K562 (cell line): ENCODE results near the gene ADAT3. TPM values are rescaled to one million over a fixed set of nuclear protein-coding genes. Genes with fewer than 3 reads are reported as not detected.

ENCODE experiments used
- BACH1 ChIP-seq: fragments of 200-800 bp; sonication (Bioruptor generic); IDR thresholded peaks from 2 replicates; pipeline ENCODE4 v1.6.1; 2016; ENCODE audit warnings: missing genetic modification characterization, missing compliant biosample characterization
- BCL6 ChIP-seq: fragments of 250-450 bp; sonication (Bioruptor Pico); IDR thresholded peaks from 2 replicates; pipeline ENCODE4 v1.4.0; 2020
- CBX5 ChIP-seq: IDR thresholded peaks from 2 replicates; pipeline ENCODE4 v1.6.1; 2014; ENCODE audit warnings: low read depth, borderline replicate concordance
- CHD1 ChIP-seq: fragments of 200-600 bp; sonication (generic); IDR thresholded peaks from one replicate; pipeline ENCODE4 v1.6.1; 2012; ENCODE audit warnings: mild to moderate bottlenecking, moderate library complexity, low read length, inconsistent platforms
- DMBX1 ChIP-seq: fragments of 250-450 bp; sonication (Bioruptor Pico); IDR thresholded peaks from 2 replicates; pipeline ENCODE4 v1.8.0; 2022; ENCODE audit warnings: inconsistent platforms, mild to moderate bottlenecking, moderate library complexity, borderline replicate concordance
- HNRNPLL ChIP-seq: fragments of 200-400 bp; formaldehyde crosslinking; IDR thresholded peaks from 2 replicates; pipeline ENCODE4 v1.6.1; 2017; ENCODE audit warnings: low read length, low read depth, mild to moderate bottlenecking; ENCODE audit not compliant: poor library complexity, severe bottlenecking
- KAT2B ChIP-seq: IDR thresholded peaks from one replicate; pipeline ENCODE4 v1.6.1; 2012; ENCODE audit warnings: low read depth, mild to moderate bottlenecking, control low read depth, inconsistent platforms, low read length, moderate library complexity
- NFYB ChIP-seq: IDR thresholded peaks from 2 replicates; pipeline ENCODE4 v1.6.1; 2011; ENCODE audit warnings: mild to moderate bottlenecking, moderate library complexity; ENCODE audit not compliant: insufficient read length; ENCODE audit errors: extremely low read depth
- NONO ChIP-seq, 2 experiments: fragments of 200-400 bp in 1 of 2; fragments of 450-650 bp in 1 of 2; formaldehyde crosslinking in 1 of 2; IDR thresholded peaks; 2 replicates each; pipeline ENCODE4 v1.6.1; 2017; ENCODE audit warnings: low read depth in 2 of 2, mild to moderate bottlenecking in 2 of 2, moderate library complexity in 2 of 2, low read length in 1 of 2
- PHB ChIP-seq: fragments of 250-450 bp; sonication (Bioruptor Pico); IDR thresholded peaks from 2 replicates; pipeline ENCODE4 v1.5.0; 2021
- PHF21A ChIP-seq: fragments of 450-650 bp; IDR thresholded peaks from 2 replicates; pipeline ENCODE4 v1.6.1; 2017; ENCODE audit warnings: low read depth, borderline replicate concordance
- SIRT6 ChIP-seq: IDR thresholded peaks from one replicate; pipeline ENCODE4 v1.6.1; 2012; ENCODE audit warnings: low read depth, mild to moderate bottlenecking, control low read depth, inconsistent platforms, low read length, moderate library complexity
- SMARCA5 ChIP-seq: fragments of 450-650 bp; IDR thresholded peaks from 2 replicates; pipeline ENCODE4 v1.6.1; 2016
- SP2 ChIP-seq: IDR thresholded peaks from 2 replicates; pipeline ENCODE4 v1.6.1; 2011; ENCODE audit warnings: mild to moderate bottlenecking, low read depth, low read length, moderate library complexity; ENCODE audit not compliant: poor library complexity, severe bottlenecking; ENCODE audit errors: extremely low read depth
- SPI1 ChIP-seq: IDR thresholded peaks from 2 replicates; pipeline ENCODE4 v1.6.1; 2011; ENCODE audit warnings: low read depth, low read length, control low read depth, borderline replicate concordance
- SRSF7 ChIP-seq: fragments of 200-400 bp; formaldehyde crosslinking; optimal IDR thresholded peaks from 2 replicates; pipeline ENCODE3; 2017; ENCODE audit warnings: mild to moderate bottlenecking, low read depth, low read length
- TAF9B ChIP-seq: fragments of 450-650 bp; IDR thresholded peaks from 2 replicates; pipeline ENCODE4 v1.6.1; 2018; ENCODE audit warnings: mild to moderate bottlenecking; ENCODE audit not compliant: partially characterized antibody
- ZBTB8A ChIP-seq: fragments of 450-650 bp; IDR thresholded peaks from 2 replicates; pipeline ENCODE4 v1.6.1; 2018; ENCODE audit warnings: mild to moderate bottlenecking, moderate library complexity; ENCODE audit not compliant: partially characterized antibody
- ZC3H8 ChIP-seq: fragments of 450-650 bp; IDR thresholded peaks from 2 replicates; pipeline ENCODE4 v1.6.1; 2017
- ZNF561 ChIP-seq: fragments of 450-650 bp; formaldehyde crosslinking; conservative IDR thresholded peaks from 2 replicates; pipeline ENCODE4 v1.4.0; 2020; ENCODE audit warnings: mild to moderate bottlenecking, moderate library complexity
- polyA plus RNA-seq, 8 experiments: library from polyadenylated mRNA; depleted of rRNA in 4 of 8; stranded (reverse) in 5 of 8; unstranded in 3 of 8; fragments of >200 nt; fragmentation: Nextera tagmentation in 2 of 8; fragmentation: Illumina TruSeq in 1 of 8; extraction: Ambion mirVana in 2 of 8; extraction: Trizol in 1 of 8; gene quantifications; 2 replicates each; pipeline versions ENCODE4 v1.2.1 to v1.2.3, GENCODE V29; 2011 to 2014; ENCODE audit warnings: inconsistent platforms in 1 of 8, missing spikeins in 1 of 8
- total RNA-seq, 7 experiments: library from RNA; depleted of rRNA in 6 of 7; stranded (reverse); fragments of >200 nt in 6 of 7; fragmentation: Illumina TruSeq in 2 of 7; extraction: Trizol in 2 of 7; gene quantifications; 2 replicates each; pipeline versions ENCODE4 v1.2.1 to v1.2.3, GENCODE V29; 2011 to 2021; ENCODE audit warnings: low replicate concordance in 1 of 7
- TF ChIP-seq, protein P1 (sequence below): fragments of 250-450 bp; sonication (Bioruptor Pico); IDR thresholded peaks from 2 replicates; pipeline ENCODE4 v1.8.0; 2022; ENCODE audit warnings: moderate library complexity, mild to moderate bottlenecking, inconsistent platforms
- TF ChIP-seq, protein P2 (sequence below): sonication (generic); formaldehyde crosslinking; IDR thresholded peaks from 2 replicates; pipeline ENCODE4 v1.8.0; 2023; ENCODE audit warnings: missing genetic modification reagents, mild to moderate bottlenecking, borderline replicate concordance

The ADAT3 gene
- total and polyA plus RNA-seq, 9 of the 15 experiments (the other 6 are each of a cell fraction or from before 2014, with no cell fraction given): 0.67 to 15.6 (median 7.8) TPM; not detected in 4

DNA sequence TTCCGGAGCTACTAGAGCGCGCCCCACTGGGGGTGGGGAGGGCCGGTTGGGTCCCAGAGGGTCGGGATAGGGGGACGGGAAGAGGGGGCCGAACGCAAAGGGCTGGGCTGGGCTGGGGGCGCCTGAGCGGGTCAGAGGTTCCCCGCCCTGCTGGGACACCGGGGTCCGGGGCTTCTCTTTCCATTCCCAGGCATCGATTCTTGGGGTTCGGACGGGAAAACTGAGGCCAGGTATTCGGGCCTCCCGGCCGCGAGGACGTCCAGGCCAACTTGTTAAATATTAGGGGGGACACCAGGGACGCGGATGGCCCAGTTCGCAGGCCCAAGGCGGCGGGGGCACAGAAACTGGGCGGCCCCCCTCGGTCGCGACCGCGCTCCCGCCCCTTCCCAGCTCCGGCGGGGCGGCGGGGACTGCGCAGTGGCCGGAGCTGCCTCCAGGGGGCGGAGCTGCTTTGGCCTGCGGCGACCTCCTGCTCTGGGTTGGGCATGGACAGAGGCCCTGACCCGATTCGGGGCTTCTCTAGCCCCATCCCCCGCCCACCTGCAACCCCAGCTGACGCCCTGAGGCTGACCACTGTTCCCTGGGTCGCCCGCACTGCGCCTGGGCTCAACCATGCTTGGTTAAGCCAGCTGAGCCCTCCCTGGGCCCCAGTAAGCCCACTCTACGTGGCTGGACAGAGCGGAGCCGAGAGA lies 40.6 kb upstream of the ADAT3 start (continued):
- TF ChIP-seq NFYB (no peak), HNRNPLL (peak; percentile 67), DMBX1 (CRISPR knock-in tag) (no peak), SP2 (no peak), ZBTB8A (no peak), ZC3H8 (no peak), CBX5 (no peak), SRSF7 (no peak), KAT2B (no peak), SMARCA5 (no peak), PHB (CRISPR knock-in tag) (no peak), BACH1 (tag) (no peak), PHF21A (peak; percentile 98), CHD1 (no peak), BCL6 (CRISPR knock-in tag) (no peak), ZNF561 (CRISPR knock-in tag) (no peak), SPI1 (no peak), NONO (IDR thresholded peaks at IDR 0.05; ENCODE audit: low read depth in 2 of 2, low read length in 1 of 2) (no peak; a peak in 1 of 4 replicates), SIRT6 (no peak), TAF9B (no peak)
- TF ChIP-seq, protein P1, sequence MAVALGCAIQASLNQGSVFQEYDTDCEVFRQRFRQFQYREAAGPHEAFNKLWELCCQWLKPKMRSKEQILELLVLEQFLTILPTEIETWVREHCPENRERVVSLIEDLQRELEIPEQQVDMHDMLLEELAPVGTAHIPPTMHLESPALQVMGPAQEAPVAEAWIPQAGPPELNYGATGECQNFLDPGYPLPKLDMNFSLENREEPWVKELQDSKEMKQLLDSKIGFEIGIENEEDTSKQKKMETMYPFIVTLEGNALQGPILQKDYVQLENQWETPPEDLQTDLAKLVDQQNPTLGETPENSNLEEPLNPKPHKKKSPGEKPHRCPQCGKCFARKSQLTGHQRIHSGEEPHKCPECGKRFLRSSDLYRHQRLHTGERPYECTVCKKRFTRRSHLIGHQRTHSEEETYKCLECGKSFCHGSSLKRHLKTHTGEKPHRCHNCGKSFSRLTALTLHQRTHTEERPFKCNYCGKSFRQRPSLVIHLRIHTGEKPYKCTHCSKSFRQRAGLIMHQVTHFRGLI (CRISPR knock-in tag): no peak
- TF ChIP-seq, protein P2, sequence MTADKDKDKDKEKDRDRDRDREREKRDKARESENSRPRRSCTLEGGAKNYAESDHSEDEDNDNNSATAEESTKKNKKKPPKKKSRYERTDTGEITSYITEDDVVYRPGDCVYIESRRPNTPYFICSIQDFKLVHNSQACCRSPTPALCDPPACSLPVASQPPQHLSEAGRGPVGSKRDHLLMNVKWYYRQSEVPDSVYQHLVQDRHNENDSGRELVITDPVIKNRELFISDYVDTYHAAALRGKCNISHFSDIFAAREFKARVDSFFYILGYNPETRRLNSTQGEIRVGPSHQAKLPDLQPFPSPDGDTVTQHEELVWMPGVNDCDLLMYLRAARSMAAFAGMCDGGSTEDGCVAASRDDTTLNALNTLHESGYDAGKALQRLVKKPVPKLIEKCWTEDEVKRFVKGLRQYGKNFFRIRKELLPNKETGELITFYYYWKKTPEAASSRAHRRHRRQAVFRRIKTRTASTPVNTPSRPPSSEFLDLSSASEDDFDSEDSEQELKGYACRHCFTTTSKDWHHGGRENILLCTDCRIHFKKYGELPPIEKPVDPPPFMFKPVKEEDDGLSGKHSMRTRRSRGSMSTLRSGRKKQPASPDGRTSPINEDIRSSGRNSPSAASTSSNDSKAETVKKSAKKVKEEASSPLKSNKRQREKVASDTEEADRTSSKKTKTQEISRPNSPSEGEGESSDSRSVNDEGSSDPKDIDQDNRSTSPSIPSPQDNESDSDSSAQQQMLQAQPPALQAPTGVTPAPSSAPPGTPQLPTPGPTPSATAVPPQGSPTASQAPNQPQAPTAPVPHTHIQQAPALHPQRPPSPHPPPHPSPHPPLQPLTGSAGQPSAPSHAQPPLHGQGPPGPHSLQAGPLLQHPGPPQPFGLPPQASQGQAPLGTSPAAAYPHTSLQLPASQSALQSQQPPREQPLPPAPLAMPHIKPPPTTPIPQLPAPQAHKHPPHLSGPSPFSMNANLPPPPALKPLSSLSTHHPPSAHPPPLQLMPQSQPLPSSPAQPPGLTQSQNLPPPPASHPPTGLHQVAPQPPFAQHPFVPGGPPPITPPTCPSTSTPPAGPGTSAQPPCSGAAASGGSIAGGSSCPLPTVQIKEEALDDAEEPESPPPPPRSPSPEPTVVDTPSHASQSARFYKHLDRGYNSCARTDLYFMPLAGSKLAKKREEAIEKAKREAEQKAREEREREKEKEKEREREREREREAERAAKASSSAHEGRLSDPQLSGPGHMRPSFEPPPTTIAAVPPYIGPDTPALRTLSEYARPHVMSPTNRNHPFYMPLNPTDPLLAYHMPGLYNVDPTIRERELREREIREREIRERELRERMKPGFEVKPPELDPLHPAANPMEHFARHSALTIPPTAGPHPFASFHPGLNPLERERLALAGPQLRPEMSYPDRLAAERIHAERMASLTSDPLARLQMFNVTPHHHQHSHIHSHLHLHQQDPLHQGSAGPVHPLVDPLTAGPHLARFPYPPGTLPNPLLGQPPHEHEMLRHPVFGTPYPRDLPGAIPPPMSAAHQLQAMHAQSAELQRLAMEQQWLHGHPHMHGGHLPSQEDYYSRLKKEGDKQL: no peak
